ENCODE results near the gene MOSPD3.

MOSPD3 gene

DNA sequence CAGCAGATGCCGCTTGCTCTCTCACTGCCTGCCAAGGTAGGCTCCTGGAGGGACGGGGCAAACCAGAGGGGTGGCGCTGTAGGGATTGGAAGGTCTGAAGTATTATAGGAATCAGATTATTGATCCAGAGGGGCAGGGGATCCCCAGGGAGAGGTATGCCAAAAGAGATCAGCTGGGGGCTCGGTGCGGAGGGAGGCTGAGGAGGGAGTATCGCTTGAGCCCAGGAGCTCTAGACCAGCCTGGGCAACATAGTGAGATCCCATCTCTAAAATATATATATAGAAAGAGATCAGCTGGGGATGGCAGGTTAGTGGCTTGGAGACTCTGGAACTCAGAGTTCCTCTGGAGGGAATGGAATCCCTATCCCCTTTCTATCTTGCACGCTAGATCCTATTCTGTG is 17.2 kb upstream of the MOSPD3 start:
- DNase-seq, result no peak

- no peak for DNase-seq
Measured at GRCh38 chr7:100598425-100598824, 13.9 kb upstream of the MOSPD3 start.

- no peak for DNase-seq
Measured at GRCh38 chr7:100599911-100600729, 12.2 kb upstream of the MOSPD3 start.

- DNase-seq, result no peak
Measured at GRCh38 chr7:100600730-100601038, 11.7 kb upstream of the MOSPD3 start.

- no peak for DNase-seq
Measured at GRCh38 chr7:100602889-100603725, 9.2 kb upstream of the MOSPD3 start.

- no peak for DNase-seq
Measured at GRCh38 chr7:100603726-100604027, 8.7 kb upstream of the MOSPD3 start.

GRCh38 chr7:100604028-100604975 is 8.0 kb upstream of the MOSPD3 start:
- peak; percentile 25 for DNase-seq

DNA sequence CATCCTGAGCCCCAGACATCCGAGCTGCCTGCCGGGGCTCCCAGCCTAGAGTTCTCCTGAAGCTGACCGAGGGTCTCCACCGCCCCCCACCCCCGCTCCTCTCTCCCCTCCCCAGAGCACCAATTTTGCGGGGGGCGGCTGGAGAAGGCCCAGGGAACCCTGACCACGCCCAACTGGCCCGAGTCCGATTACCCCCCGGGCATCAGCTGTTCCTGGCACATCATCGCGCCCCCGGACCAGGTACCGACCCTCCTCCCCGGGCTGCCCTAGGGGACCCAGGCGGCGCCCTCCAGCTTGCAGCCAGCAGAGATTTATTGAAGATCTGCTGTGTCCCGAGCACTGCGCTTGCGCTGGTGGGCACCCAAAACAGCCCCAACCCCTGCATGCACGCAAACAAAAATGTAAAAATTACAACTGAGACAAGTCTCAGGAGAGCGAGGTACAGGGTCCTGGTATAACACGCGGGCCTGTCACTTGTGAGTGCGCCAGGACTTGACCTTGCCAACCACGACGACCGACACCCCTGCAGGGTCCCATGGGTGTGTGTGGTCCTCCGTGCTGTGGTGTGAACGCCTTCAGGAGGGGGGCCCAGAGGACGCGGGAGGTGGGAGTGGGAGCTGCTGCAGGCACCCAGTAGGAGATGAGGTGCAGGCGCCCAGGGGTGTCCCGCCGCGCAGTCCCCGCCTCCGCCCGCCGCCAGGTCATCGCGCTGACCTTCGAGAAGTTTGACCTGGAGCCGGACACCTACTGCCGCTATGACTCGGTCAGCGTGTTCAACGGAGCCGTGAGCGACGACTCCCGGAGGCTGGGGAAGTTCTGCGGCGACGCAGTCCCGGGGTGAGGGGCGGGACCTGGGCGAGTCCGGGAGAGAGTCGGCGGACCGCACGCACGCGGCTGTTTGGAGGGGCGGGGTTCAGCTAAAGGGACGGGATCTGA is 7.1 kb upstream of the MOSPD3 start:
- DNase-seq, result no peak

DNA sequence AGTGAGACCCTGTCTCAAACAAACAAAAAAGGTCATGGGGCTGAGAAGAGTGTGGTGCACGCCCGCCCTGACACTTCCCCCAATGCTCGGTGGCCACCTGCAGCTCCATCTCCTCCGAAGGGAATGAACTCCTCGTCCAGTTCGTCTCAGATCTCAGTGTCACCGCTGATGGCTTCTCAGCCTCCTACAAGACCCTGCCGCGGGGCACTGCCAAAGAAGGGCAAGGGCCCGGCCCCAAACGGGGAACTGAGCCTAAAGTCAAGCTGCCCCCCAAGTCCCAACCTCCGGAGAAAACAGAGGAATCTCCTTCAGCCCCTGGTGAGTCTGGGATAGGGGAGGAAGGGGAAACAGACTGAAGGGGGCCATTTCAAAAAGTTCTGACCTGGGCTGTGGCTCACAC is 6.0 kb upstream of the MOSPD3 start:
- no peak for DNase-seq

GRCh38 chr7:100607111-100607510 is 5.2 kb upstream of the MOSPD3 start:
- no peak for DNase-seq

DNA sequence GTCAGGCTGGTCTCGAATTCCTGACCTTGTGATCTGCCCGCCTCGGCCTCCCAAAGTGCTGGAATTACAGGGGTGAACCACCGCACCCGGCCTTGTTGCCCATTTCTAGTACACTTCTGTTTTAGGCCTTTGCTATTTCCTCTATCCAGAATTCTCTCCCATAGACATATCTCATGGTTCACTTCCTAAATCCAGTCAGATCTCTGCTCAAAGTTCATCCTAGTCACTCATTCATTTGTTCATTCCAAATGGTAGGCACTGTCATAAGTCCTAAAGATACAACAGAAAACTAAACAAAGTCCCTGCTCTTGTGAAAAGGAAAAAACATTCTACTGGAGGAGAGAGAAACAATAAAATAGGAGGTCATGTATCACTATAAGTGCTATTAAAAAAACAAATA is 2.4 kb upstream of the MOSPD3 start:
- no peak for DNase-seq

GRCh38 chr7:100612730-100613390 is 520 bp downstream of the MOSPD3 start:
- no peak for DNase-seq

- no peak for DNase-seq
Measured at GRCh38 chr7:100613412-100614175, 1.3 kb downstream of the MOSPD3 start.

DNA sequence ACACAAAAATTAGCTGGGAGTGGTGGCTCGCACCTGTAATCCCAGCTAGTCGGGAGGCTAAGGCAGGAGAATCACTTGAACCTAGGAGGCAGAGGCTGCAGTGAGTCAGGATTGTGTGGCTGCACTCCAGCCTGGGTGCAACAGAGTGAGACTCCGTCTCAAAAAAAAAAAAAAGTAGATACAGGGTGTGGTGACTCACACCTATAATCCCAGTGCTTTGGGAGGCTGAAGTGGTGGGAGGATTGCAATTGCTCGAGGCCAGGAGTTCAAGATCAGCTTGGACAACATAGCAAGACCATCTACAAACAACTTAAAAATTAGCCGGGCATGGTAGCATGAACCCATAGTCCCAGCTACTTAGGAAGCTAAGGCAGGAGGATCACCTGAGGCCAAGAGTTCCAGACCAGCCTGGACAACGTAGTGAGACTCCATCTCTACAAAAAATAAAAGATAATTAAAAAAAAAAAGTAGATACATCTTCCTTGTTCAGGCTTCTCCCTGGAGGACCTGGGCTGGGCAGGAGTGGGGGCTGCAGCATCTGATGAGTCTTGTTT is 2.0 kb downstream of the MOSPD3 start:
- DNase-seq, result no peak

- DNase-seq, result no peak
Measured at GRCh38 chr7:100620239-100620638, 7.9 kb downstream of the MOSPD3 start.

GRCh38 chr7:100620804-100621203 is 8.5 kb downstream of the MOSPD3 start:
- DNase-seq, result no peak

GRCh38 chr7:100621554-100621953 is 9.2 kb downstream of the MOSPD3 start:
- no peak for DNase-seq

- DNase-seq, result no peak
Measured at GRCh38 chr7:100623951-100624824, 11.8 kb downstream of the MOSPD3 start.

DNA sequence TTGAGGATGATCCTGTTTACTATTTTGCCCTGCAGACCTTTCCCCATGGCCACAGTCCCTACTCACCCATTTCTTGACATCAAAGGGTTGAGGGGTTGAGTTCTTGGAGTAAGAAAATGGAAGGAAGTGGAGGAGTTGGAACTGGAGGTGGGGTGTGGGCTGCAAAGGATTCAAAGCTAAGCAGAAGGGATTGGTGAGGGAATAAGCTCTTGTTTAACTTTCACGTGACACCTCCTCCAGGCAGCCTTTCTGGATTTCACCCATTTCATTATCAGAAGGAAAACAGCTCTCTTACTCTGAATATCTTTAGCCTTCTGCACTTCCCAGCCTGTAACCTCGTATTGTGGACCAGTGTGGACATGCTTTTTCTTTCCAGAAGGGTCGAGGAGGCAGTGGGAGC is 13.7 kb downstream of the MOSPD3 start:
- no peak for DNase-seq

Measured in NCI-H1694 treated with DMSO at 0.1 percent for 48 hours (cell line).